PC-3 (cell line): ENCODE measurements around the gene ATP11C. TPM values are rescaled to one million over a fixed set of nuclear protein-coding genes. Genes with fewer than 3 reads are reported as not detected.

ENCODE experiments used
- ATAC-seq: fragments of 200-7000 bp; cut with Tn5 transposase; 2 replicates; pipeline ENCODE4 v1.9.1; 2020; ENCODE audit warnings: mild to moderate bottlenecking, moderate library complexity
- BruUV-seq: library from RNA; stranded (reverse); fragments of 400-500 nt; replicated peaks from 2 replicates; lab custom pipeline; 2021; lab: Mats Ljungman, UMichigan
- CTCF ChIA-PET: fragments of 300-600 bp; sonication (Branson Sonifier 250); formaldehyde crosslinking; loops from one replicate; lab custom pipeline; 2022; ENCODE audit warnings: antibody characterized with exemption; lab: Charles Lee
- POLR2A ChIA-PET: fragments of 300-600 bp; sonication (Branson Sonifier 250); formaldehyde crosslinking; loops from one replicate; lab custom pipeline; 2022; ENCODE audit warnings: antibody characterized with exemption; ENCODE audit not compliant: unreplicated experiment; lab: Charles Lee
- DNase-seq: peaks from one replicate; pipeline ENCODE4 v3.0.0-alpha.2; 2015
- H2AFZ ChIP-seq: fragments of 300-600 bp; sonication (generic); 2 replicates; pipeline ENCODE4 v1.6.0; 2016; ENCODE audit warnings: antibody characterized with exemption, low read length
- H3F3A ChIP-seq: fragments of 300-600 bp; sonication (generic); one replicate; pipeline ENCODE4 v1.6.0; 2017; ENCODE audit warnings: antibody characterized with exemption, low read length, control low read depth, mild to moderate bottlenecking; ENCODE audit not compliant: unreplicated experiment
- H3K27ac ChIP-seq: fragments of 300-600 bp; sonication (generic); 2 replicates; pipeline ENCODE4 v1.5.1; 2016; ENCODE audit warnings: mild to moderate bottlenecking, low read length
- H3K27me3 ChIP-seq: fragments of 300-600 bp; sonication (generic); 2 replicates; pipeline ENCODE4 v1.6.1; 2016; ENCODE audit warnings: low read length, mixed read lengths
- H3K36me3 ChIP-seq: fragments of 300-600 bp; sonication (generic); 2 replicates; pipeline ENCODE4 v1.6.1; 2016; ENCODE audit warnings: low read depth, mixed run types, low read length, mixed read lengths
- H3K4me1 ChIP-seq: fragments of 300-600 bp; sonication (generic); 2 replicates; pipeline ENCODE4 v1.5.1; 2016; ENCODE audit warnings: low read length; ENCODE audit not compliant: insufficient read depth
- H3K4me2 ChIP-seq: fragments of 300-600 bp; sonication (generic); 2 replicates; pipeline ENCODE4 v1.6.0; 2016; ENCODE audit warnings: low read length
- H3K4me3 ChIP-seq: fragments of 300-600 bp; sonication (generic); 2 replicates; pipeline ENCODE4 v1.5.1; 2016; ENCODE audit warnings: mild to moderate bottlenecking, low read length, mixed read lengths
- H3K79me2 ChIP-seq: fragments of 300-600 bp; sonication (generic); 2 replicates; pipeline ENCODE4 v1.6.1; 2017; ENCODE audit warnings: low read length, mixed read lengths
- H3K9ac ChIP-seq: fragments of 300-600 bp; sonication (generic); 2 replicates; pipeline ENCODE4 v1.6.0; 2016; ENCODE audit warnings: mild to moderate bottlenecking, low read length
- H3K9me2 ChIP-seq: fragments of 300-600 bp; sonication (generic); replicated peaks from 2 replicates; pipeline ENCODE4 v1.6.1; 2016; ENCODE audit warnings: mixed run types, low read length, mixed read lengths
- H3K9me3 ChIP-seq: fragments of 300-600 bp; sonication (generic); 2 replicates; pipeline ENCODE4 v1.6.1; 2016; ENCODE audit warnings: low read length, mixed read lengths
- H4K20me1 ChIP-seq: fragments of 300-600 bp; sonication (generic); 2 replicates; pipeline ENCODE4 v1.6.1; 2016; ENCODE audit warnings: low read length, mixed read lengths
- EZH2 ChIP-seq: fragments of 300-600 bp; sonication (generic); IDR thresholded peaks from one replicate; pipeline ENCODE4 v1.6.1; 2017; ENCODE audit warnings: antibody characterized with exemption, mild to moderate bottlenecking, low read length; ENCODE audit not compliant: unreplicated experiment
- EZH2phosphoT487 ChIP-seq: fragments of 300-600 bp; sonication (generic); IDR thresholded peaks from 2 replicates; pipeline ENCODE4 v1.6.1; 2018; ENCODE audit warnings: mild to moderate bottlenecking, antibody characterized with exemption, low read length, borderline replicate concordance
- intact Hi-C: fragments of 100-400 bp; cut with micrococcal nuclease; formaldehyde crosslinking; loops from 2 replicates; pipeline ENCODE4 v1.9.0; 2023
- total RNA-seq: library from RNA; depleted of rRNA; stranded (reverse); fragments of >200 nt; gene quantifications from 2 replicates; pipeline ENCODE4 v1.2.3, GENCODE V29; 2014
- TF ChIP-seq, protein P1 (sequence below): fragments of 300-600 bp; sonication (generic); conservative IDR thresholded peaks from 2 replicates; pipeline ENCODE4 v1.5.1; 2017; ENCODE audit warnings: antibody characterized with exemption, low read depth, mild to moderate bottlenecking, low read length

Gene ATP11C
- total RNA-seq, 1 experiment from 2014 or later = 25.8 TPM

- ATAC-seq (no peak), DNase-seq (no peak)
- Histone ChIP-seq H3F3A (no peaks in the 10 kb centered on the region), H4K20me1 (no peaks in the 10 kb centered on the region), H3K4me1 (peaks cover 21% of the 10 kb centered on the region), H3K9me2 (no peaks in the 10 kb centered on the region), H3K27ac (no peak overlapping the region), H3K27me3 (no peaks in the 10 kb centered on the region), H3K36me3 (no peaks in the 10 kb centered on the region), H3K4me3 (no peak overlapping the region), H3K79me2 (no peaks in the 10 kb centered on the region), H3K4me2 (no peak overlapping the region), H2AFZ (no peak overlapping the region), H3K9ac (no peak overlapping the region), H3K9me3 (no peaks in the 10 kb centered on the region)
- intact Hi-C loops = loop anchor here (5.0 kb wide), 1 partner anchor 533 kb away; no protein-coding TSS in a partner anchor
- BruUV-seq = no TSS peak
- TF ChIP-seq, protein P1, sequence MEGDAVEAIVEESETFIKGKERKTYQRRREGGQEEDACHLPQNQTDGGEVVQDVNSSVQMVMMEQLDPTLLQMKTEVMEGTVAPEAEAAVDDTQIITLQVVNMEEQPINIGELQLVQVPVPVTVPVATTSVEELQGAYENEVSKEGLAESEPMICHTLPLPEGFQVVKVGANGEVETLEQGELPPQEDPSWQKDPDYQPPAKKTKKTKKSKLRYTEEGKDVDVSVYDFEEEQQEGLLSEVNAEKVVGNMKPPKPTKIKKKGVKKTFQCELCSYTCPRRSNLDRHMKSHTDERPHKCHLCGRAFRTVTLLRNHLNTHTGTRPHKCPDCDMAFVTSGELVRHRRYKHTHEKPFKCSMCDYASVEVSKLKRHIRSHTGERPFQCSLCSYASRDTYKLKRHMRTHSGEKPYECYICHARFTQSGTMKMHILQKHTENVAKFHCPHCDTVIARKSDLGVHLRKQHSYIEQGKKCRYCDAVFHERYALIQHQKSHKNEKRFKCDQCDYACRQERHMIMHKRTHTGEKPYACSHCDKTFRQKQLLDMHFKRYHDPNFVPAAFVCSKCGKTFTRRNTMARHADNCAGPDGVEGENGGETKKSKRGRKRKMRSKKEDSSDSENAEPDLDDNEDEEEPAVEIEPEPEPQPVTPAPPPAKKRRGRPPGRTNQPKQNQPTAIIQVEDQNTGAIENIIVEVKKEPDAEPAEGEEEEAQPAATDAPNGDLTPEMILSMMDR = no peak
- TF ChIP-seq EZH2 = no peak
- TF ChIP-seq EZH2phosphoT487 = no peak
- POLR2A ChIA-PET = no interaction called here
- CTCF ChIA-PET = no interaction called here
These were observed 197.9 kb downstream of the ATP11C start for GRCh38 chrX:139734996-139735395.

GRCh38 chrX:139725720-139726119 is 207.1 kb downstream of the ATP11C start:
- intact Hi-C loops = no loop called here

GRCh38 chrX:139724626-139725025 is 208.2 kb downstream of the ATP11C start:
- TF ChIP-seq, protein P1 = no peak
- TF ChIP-seq EZH2 (no peak), EZH2phosphoT487 (no peak)
- H3K9ac ChIP-seq = no peak overlapping the region

More at GRCh38 chrX:139725720-139726119, 207.1 kb downstream of the ATP11C start:
- Histone ChIP-seq H3K9ac (no peak overlapping the region), H3K36me3 (no peaks in the 10 kb centered on the region), H3K4me2 (no peak overlapping the region), H3K4me1 (no peaks in the 10 kb centered on the region), H3K27me3 (no peaks in the 10 kb centered on the region), H3K9me2 (no peaks in the 10 kb centered on the region), H2AFZ (no peak overlapping the region), H3K79me2 (no peaks in the 10 kb centered on the region), H3K27ac (no peak overlapping the region), H3K9me3 (no peaks in the 10 kb centered on the region), H3K4me3 (no peak overlapping the region), H4K20me1 (no peaks in the 10 kb centered on the region), H3F3A (no peaks in the 10 kb centered on the region)
- DNase-seq = no peak
- CTCF ChIA-PET = no interaction called here
- ATAC-seq = no peak
- POLR2A ChIA-PET = no interaction called here
- no TSS peak for BruUV-seq
- TF ChIP-seq, protein P1 = no peak
- TF ChIP-seq EZH2phosphoT487 (no peak), EZH2 (no peak)

More at GRCh38 chrX:139724626-139725025, 208.2 kb downstream of the ATP11C start:
- H3K27me3 ChIP-seq = no peaks in the 10 kb centered on the region
- ATAC-seq (no peak), DNase-seq (no peak)
- no peak overlapping the region for H3K4me2 ChIP-seq
- H3K4me3 ChIP-seq = no peak overlapping the region
- H3K79me2 ChIP-seq = no peaks in the 10 kb centered on the region
- H3F3A ChIP-seq = no peaks in the 10 kb centered on the region
- H3K9me3 ChIP-seq = no peaks in the 10 kb centered on the region
- ChIA-PET CTCF (no interaction called here), POLR2A (no interaction called here)
- no peak overlapping the region for H2AFZ ChIP-seq
- no peaks in the 10 kb centered on the region for H3K36me3 ChIP-seq
- no peak overlapping the region for H3K27ac ChIP-seq
- peaks cover 5% of the 10 kb centered on the region; the same call in 1 of the 2 replicates for H3K4me1 ChIP-seq
- intact Hi-C loops = no loop called here
- H4K20me1 ChIP-seq = no peaks in the 10 kb centered on the region
- no peaks in the 10 kb centered on the region for H3K9me2 ChIP-seq
- BruUV-seq = no TSS peak
